Measurements from ENCODE around the gene VSIG10L. TPM values are rescaled to one million over a fixed set of nuclear protein-coding genes. Genes with fewer than 3 reads are reported as not detected.

VSIG10L gene
- total RNA-seq, 1 donor from 2014 or later, result 0.52 TPM

- H3K36me3 ChIP-seq (ENCODE audit: control insufficient read depth in 3 of 3, insufficient read depth in 3 of 3, low read length in 3 of 3), result no peaks in the 10 kb centered on the region
- H3K4me1 ChIP-seq (ENCODE audit: control insufficient read depth in 3 of 3, insufficient read depth in 3 of 3, low read length in 3 of 3), result no peaks in the 10 kb centered on the region
- H3K27me3 ChIP-seq (ENCODE audit: control insufficient read depth in 3 of 3, insufficient read depth in 3 of 3, low read length in 3 of 3), result peaks cover 6 to 21% (median 16%) of the 10 kb centered on the region in 3 donors
- H3K9ac ChIP-seq (ENCODE audit: low read depth in 1 of 3, low read length in 3 of 3), result no peak overlapping the region
- no peak overlapping the region for H3K27ac ChIP-seq (ENCODE audit: low read depth, low read length)
- H3K9me3 ChIP-seq (ENCODE audit: control insufficient read depth in 3 of 3, low read length in 3 of 3), result peaks cover 0 to 4% (median under 1%) of the 10 kb centered on the region in 3 donors
- H3K4me3 ChIP-seq (ENCODE audit: low read length in 3 of 3), result no peak overlapping the region
These were observed 46.4 kb downstream of the VSIG10L start for GRCh38 chr19:51295382-51296126.

DNA sequence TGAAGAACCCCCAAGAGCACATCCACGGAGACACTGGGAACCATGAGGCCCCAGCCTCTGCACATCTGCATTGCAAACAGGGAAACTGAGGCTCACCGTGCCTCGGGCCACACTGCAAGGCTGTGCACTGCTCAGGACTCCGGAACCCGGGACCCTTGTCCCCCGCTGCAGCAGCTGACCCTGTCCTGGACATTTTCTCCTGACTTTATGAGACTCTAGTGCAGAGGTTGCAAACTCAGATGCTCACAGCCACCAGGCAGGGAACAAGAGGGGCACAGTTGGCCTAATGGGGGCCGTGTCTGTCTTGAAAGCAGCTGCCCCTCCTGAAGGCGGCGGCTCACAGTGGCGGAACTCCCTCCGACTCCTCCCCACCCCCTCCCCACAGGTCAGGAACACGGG, 47.0 kb downstream of the VSIG10L start:
- Histone ChIP-seq H3K27me3 (ENCODE audit: control insufficient read depth in 3 of 3, insufficient read depth in 3 of 3, low read length in 3 of 3) (peaks cover 6 to 21% (median 16%) of the 10 kb centered on the region in 3 donors), H3K36me3 (ENCODE audit: control insufficient read depth in 3 of 3, insufficient read depth in 3 of 3, low read length in 3 of 3) (no peaks in the 10 kb centered on the region), H3K27ac (ENCODE audit: low read depth, low read length) (no peak overlapping the region), H3K9ac (ENCODE audit: low read depth in 1 of 3, low read length in 3 of 3) (no peak overlapping the region), H3K9me3 (ENCODE audit: control insufficient read depth in 3 of 3, low read length in 3 of 3) (peaks cover 0 to 4% (median 0%) of the 10 kb centered on the region in 3 donors), H3K4me1 (ENCODE audit: control insufficient read depth in 3 of 3, insufficient read depth in 3 of 3, low read length in 3 of 3) (no peaks in the 10 kb centered on the region), H3K4me3 (ENCODE audit: low read length in 3 of 3) (no peak overlapping the region)

DNA sequence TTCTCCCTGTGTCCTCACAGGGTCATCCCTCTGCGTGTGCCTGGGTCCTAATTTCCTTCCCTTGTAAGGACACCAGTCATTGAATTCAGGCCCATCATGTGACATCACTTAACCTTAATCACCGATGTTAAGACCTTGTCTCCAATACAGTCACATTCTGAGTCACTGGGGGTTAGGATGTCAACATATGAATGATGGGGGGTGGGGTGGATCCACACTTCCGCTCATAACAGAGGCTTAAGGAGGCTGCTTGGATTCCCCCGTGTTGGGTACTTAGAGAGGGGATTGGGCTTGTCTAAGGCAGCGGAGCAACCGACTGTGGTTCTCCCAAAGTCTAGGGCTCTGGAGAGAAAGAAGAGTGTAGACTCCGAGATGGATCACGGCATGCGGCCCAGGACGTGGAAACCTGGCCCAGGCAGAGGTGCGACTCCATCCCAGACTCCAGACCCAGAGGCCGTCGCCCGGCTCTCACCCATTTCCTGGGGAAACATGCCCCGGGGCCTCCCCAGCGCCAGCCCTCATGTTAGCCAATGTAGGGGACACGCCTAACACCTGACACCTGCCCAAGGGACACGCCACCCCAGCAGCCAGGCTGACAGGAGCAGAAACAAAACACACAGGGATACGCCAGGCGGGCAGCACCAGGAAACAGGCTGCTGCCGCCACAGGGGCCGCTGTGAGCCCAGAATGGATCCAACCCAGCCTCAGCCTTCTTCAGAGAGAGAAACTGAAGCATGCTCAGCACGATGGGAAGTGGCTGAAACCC, 47.5 kb downstream of the VSIG10L start:
- Histone ChIP-seq H3K27ac (ENCODE audit: low read depth, low read length) (no peak overlapping the region), H3K36me3 (ENCODE audit: control insufficient read depth in 3 of 3, insufficient read depth in 3 of 3, low read length in 3 of 3) (no peaks in the 10 kb centered on the region), H3K9ac (ENCODE audit: low read depth in 1 of 3, low read length in 3 of 3) (no peak overlapping the region), H3K9me3 (ENCODE audit: control insufficient read depth in 3 of 3, low read length in 3 of 3) (peaks cover 0 to 4% (median 0%) of the 10 kb centered on the region in 3 donors), H3K4me1 (ENCODE audit: control insufficient read depth in 3 of 3, insufficient read depth in 3 of 3, low read length in 3 of 3) (no peaks in the 10 kb centered on the region), H3K4me3 (ENCODE audit: low read length in 3 of 3) (no peak overlapping the region), H3K27me3 (ENCODE audit: control insufficient read depth in 3 of 3, insufficient read depth in 3 of 3, low read length in 3 of 3) (peaks cover 6 to 21% (median 16%) of the 10 kb centered on the region in 3 donors)

DNA sequence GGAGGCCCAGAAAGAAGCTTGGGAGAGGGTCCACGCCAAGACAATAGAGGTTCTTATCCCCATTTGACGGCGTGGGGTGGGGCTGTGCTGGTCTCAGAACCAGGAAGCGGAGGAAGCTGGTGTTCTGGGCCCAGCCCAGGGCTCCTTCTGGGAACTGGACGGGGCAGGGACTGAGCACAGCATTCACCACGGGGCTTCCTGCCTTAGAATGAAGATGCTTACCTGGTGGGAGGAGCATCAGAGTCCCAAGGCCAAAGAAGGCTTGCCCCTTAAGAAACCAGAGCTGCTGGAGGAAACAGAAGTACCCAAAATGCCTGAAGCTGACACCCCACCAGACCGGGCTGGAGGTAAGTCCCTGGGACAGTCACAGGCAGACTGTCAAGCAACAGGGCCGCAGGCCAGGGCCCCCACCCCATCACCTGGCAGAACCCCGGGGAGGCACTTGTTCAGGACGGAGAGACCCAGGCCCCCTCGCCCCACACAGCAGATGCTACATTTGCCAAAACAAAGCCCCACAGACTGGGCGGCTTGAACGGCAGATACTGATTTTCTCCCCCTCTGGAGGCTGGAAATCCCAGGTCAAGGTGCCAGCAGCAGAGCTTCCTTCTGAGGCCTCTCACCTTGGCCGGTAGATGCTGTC, 48.2 kb downstream of the VSIG10L start:
- Histone ChIP-seq H3K9ac (ENCODE audit: low read depth in 1 of 3, low read length in 3 of 3) (no peak overlapping the region), H3K4me1 (ENCODE audit: control insufficient read depth in 3 of 3, insufficient read depth in 3 of 3, low read length in 3 of 3) (no peaks in the 10 kb centered on the region), H3K36me3 (ENCODE audit: control insufficient read depth in 3 of 3, insufficient read depth in 3 of 3, low read length in 3 of 3) (no peaks in the 10 kb centered on the region), H3K9me3 (ENCODE audit: control insufficient read depth in 3 of 3, low read length in 3 of 3) (peaks cover 0 to 4% (median 0%) of the 10 kb centered on the region in 3 donors), H3K27ac (ENCODE audit: low read depth, low read length) (no peak overlapping the region), H3K27me3 (ENCODE audit: control insufficient read depth in 3 of 3, insufficient read depth in 3 of 3, low read length in 3 of 3) (peaks cover 6 to 21% (median 16%) of the 10 kb centered on the region in 3 donors), H3K4me3 (ENCODE audit: low read length in 3 of 3) (no peak overlapping the region)

- Histone ChIP-seq H3K36me3 (ENCODE audit: control insufficient read depth in 3 of 3, insufficient read depth in 3 of 3, low read length in 3 of 3) (no peaks in the 10 kb centered on the region), H3K27ac (ENCODE audit: low read depth, low read length) (no peak overlapping the region), H3K9ac (ENCODE audit: low read depth in 1 of 3, low read length in 3 of 3) (no peak overlapping the region), H3K4me1 (ENCODE audit: control insufficient read depth in 3 of 3, insufficient read depth in 3 of 3, low read length in 3 of 3) (no peaks in the 10 kb centered on the region), H3K9me3 (ENCODE audit: control insufficient read depth in 3 of 3, low read length in 3 of 3) (peaks cover 0 to 4% (median 0%) of the 10 kb centered on the region in 3 donors), H3K4me3 (ENCODE audit: low read length in 3 of 3) (no peak overlapping the region), H3K27me3 (ENCODE audit: control insufficient read depth in 3 of 3, insufficient read depth in 3 of 3, low read length in 3 of 3) (peaks cover 6 to 21% (median 16%) of the 10 kb centered on the region in 3 donors)
These were observed 49.0 kb downstream of the VSIG10L start for GRCh38 chr19:51292971-51293370.

DNA sequence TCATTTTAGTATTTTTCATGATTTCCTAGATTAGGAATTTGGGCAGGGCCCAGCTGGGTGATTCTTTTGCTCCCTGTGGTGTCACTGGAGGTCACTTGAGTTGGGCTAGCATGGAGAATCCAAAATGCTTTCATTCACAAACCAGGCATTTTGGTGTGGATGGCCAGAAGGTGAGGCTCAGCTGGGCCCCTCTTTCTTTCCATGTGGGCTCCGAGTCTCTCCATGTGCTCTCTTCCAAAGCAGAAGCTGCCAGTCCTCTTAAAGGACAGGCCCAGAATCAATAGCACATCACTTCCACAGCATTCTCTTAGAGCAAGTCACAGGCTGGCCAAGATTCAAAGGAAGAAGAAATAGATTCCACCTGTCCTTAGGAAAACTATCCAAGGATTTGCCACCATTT, 52.3 kb downstream of the VSIG10L start:
- H3K27me3 ChIP-seq (ENCODE audit: control insufficient read depth in 3 of 3, insufficient read depth in 3 of 3, low read length in 3 of 3), result peaks cover 4 to 7% (median 6%) of the 10 kb centered on the region in 3 donors
- no peak overlapping the region for H3K4me3 ChIP-seq (ENCODE audit: low read length in 3 of 3)
- H3K36me3 ChIP-seq (ENCODE audit: control insufficient read depth in 3 of 3, insufficient read depth in 3 of 3, low read length in 3 of 3), result no peaks in the 10 kb centered on the region
- no peak overlapping the region for H3K27ac ChIP-seq (ENCODE audit: low read depth, low read length)
- H3K9me3 ChIP-seq (ENCODE audit: control insufficient read depth in 3 of 3, low read length in 3 of 3), result peaks cover 0 to 2% (median 0%) of the 10 kb centered on the region in 3 donors
- H3K9ac ChIP-seq (ENCODE audit: low read depth in 1 of 3, low read length in 3 of 3), result no peak overlapping the region
- no peaks in the 10 kb centered on the region for H3K4me1 ChIP-seq (ENCODE audit: control insufficient read depth in 3 of 3, insufficient read depth in 3 of 3, low read length in 3 of 3)

DNA sequence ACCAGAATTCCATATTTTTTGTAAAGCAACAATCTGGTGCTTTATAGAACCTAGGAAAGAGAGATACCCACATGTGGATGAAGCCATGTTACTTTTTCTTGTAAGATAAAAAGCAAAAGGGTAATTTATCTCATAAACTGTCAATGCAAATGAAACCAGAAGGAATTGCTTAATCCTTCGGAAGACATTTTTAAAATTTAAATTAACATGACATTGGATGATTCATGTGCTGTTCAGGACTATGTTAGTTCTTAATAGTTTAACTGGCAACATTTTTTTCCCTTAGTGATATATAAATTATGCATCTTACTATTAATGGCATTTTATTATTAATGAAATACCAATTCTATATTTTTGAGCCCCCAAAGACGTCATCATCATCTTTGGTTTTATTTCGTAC, 56.3 kb downstream of the VSIG10L start:
- no peak overlapping the region for H3K4me3 ChIP-seq (ENCODE audit: low read length in 3 of 3)
- no peak overlapping the region for H3K9ac ChIP-seq (ENCODE audit: low read depth in 1 of 3, low read length in 3 of 3)
- H3K9me3 ChIP-seq (ENCODE audit: control insufficient read depth in 3 of 3, low read length in 3 of 3), result no peaks in the 10 kb centered on the region
- peaks cover 0 to 4% (median 0%) of the 10 kb centered on the region in 3 donors for H3K27me3 ChIP-seq (ENCODE audit: control insufficient read depth in 3 of 3, insufficient read depth in 3 of 3, low read length in 3 of 3)
- no peaks in the 10 kb centered on the region for H3K36me3 ChIP-seq (ENCODE audit: control insufficient read depth in 3 of 3, insufficient read depth in 3 of 3, low read length in 3 of 3)
- H3K4me1 ChIP-seq (ENCODE audit: control insufficient read depth in 3 of 3, insufficient read depth in 3 of 3, low read length in 3 of 3), result no peaks in the 10 kb centered on the region
- no peak overlapping the region for H3K27ac ChIP-seq (ENCODE audit: low read depth, low read length)

GRCh38 chr19:51282335-51282734, 59.6 kb downstream of the VSIG10L start:
- H3K4me1 ChIP-seq (ENCODE audit: control insufficient read depth in 3 of 3, insufficient read depth in 3 of 3, low read length in 3 of 3), result no peaks in the 10 kb centered on the region
- H3K27me3 ChIP-seq (ENCODE audit: control insufficient read depth in 3 of 3, insufficient read depth in 3 of 3, low read length in 3 of 3), result peaks cover 0 to 4% (median 0%) of the 10 kb centered on the region in 3 donors
- no peak overlapping the region for H3K4me3 ChIP-seq (ENCODE audit: low read length in 3 of 3)
- H3K27ac ChIP-seq (ENCODE audit: low read depth, low read length), result no peak overlapping the region
- H3K36me3 ChIP-seq (ENCODE audit: control insufficient read depth in 3 of 3, insufficient read depth in 3 of 3, low read length in 3 of 3), result no peaks in the 10 kb centered on the region
- H3K9ac ChIP-seq (ENCODE audit: low read depth in 1 of 3, low read length in 3 of 3), result no peak overlapping the region
- H3K9me3 ChIP-seq (ENCODE audit: control insufficient read depth in 3 of 3, low read length in 3 of 3), result no peaks in the 10 kb centered on the region
